ENCODE results near the gene RREB1.

DNA sequence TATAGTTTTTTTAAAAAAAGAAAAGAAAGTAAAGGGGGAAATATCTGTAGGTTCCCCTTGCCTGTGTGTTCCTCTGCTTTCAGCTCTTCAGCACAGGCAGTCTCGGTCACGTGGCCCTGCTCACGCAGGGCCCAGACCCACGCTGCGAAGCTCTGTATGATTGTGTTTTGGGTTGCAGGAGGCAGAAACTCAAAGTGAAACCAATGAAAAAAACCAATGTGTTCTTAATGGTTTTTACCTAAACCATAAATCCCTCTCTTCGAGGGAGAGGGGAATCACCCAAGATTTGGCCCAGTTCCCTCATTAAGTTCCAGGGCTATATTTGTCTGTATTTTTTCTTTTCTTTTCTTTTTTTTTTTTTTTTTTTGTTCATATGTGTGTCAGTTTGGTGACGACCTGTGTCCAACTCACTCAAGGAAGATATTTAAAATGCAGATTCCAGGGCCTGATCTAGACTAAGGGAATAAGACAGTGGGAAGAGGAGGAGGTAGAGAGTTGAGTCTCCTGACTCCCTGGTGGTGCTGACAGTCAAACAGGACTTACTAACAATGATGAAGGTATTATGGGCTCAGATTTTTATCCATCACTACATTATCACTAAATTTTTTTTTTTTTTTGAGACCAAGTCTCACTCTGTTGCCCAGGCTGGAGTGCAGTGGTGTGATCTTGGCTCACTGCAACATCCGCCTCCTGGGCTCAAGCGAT, 33.8 kb upstream of the RREB1 start:
- TF ChIP-seq CTCF (IDR thresholded peaks at IDR 0.05) (no peak), POLR2A (IDR thresholded peaks at IDR 0.05) (no peak)

Measured in lower leg skin (tissue), 3 donors.